ENCODE measurements around the gene FRMPD1. TPM values are rescaled to one million over a fixed set of nuclear protein-coding genes. Genes with fewer than 3 reads are reported as not detected.

FRMPD1 gene
- total RNA-seq, 1 experiment from 2014 or later = 0.26 TPM

DNA sequence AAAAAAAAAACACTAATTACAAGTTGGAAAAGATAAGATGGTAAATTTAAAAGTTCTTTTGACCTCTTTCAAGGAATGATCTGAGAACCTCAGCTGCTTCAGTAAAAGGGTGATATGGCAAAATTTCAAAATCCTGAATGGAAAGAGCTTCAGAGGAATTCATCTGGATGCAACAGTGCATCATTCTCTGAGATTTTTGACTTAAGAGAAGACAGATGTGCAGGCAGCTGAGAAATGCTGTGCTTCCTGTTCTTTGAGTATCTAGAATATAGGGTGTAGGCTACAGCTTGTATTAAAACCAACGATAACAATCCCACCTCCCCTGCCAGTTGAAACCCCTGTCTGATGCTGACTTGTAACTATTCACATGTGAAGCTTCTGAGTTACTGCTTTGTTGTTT, 6.2 kb downstream of the FRMPD1 start (continued):
- TF ChIP-seq, protein P1, sequence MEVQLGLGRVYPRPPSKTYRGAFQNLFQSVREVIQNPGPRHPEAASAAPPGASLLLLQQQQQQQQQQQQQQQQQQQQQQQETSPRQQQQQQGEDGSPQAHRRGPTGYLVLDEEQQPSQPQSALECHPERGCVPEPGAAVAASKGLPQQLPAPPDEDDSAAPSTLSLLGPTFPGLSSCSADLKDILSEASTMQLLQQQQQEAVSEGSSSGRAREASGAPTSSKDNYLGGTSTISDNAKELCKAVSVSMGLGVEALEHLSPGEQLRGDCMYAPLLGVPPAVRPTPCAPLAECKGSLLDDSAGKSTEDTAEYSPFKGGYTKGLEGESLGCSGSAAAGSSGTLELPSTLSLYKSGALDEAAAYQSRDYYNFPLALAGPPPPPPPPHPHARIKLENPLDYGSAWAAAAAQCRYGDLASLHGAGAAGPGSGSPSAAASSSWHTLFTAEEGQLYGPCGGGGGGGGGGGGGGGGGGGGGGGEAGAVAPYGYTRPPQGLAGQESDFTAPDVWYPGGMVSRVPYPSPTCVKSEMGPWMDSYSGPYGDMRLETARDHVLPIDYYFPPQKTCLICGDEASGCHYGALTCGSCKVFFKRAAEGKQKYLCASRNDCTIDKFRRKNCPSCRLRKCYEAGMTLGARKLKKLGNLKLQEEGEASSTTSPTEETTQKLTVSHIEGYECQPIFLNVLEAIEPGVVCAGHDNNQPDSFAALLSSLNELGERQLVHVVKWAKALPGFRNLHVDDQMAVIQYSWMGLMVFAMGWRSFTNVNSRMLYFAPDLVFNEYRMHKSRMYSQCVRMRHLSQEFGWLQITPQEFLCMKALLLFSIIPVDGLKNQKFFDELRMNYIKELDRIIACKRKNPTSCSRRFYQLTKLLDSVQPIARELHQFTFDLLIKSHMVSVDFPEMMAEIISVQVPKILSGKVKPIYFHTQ (CRISPR knock-in tag; IDR thresholded peaks at IDR 0.05) = no peak
- TF ChIP-seq, protein P2, sequence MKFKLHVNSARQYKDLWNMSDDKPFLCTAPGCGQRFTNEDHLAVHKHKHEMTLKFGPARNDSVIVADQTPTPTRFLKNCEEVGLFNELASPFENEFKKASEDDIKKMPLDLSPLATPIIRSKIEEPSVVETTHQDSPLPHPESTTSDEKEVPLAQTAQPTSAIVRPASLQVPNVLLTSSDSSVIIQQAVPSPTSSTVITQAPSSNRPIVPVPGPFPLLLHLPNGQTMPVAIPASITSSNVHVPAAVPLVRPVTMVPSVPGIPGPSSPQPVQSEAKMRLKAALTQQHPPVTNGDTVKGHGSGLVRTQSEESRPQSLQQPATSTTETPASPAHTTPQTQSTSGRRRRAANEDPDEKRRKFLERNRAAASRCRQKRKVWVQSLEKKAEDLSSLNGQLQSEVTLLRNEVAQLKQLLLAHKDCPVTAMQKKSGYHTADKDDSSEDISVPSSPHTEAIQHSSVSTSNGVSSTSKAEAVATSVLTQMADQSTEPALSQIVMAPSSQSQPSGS (CRISPR knock-in tag; IDR thresholded peaks at IDR 0.05; ENCODE audit: borderline replicate concordance, low read depth) = no peak
- TF ChIP-seq ZNF396 (CRISPR knock-in tag; IDR thresholded peaks at IDR 0.05; ENCODE audit: borderline replicate concordance) = no peak
- TF ChIP-seq, protein P3, sequence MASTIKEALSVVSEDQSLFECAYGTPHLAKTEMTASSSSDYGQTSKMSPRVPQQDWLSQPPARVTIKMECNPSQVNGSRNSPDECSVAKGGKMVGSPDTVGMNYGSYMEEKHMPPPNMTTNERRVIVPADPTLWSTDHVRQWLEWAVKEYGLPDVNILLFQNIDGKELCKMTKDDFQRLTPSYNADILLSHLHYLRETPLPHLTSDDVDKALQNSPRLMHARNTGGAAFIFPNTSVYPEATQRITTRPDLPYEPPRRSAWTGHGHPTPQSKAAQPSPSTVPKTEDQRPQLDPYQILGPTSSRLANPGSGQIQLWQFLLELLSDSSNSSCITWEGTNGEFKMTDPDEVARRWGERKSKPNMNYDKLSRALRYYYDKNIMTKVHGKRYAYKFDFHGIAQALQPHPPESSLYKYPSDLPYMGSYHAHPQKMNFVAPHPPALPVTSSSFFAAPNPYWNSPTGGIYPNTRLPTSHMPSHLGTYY (CRISPR knock-in tag; IDR thresholded peaks at IDR 0.05) = no peak
- TF ChIP-seq, protein P4, sequence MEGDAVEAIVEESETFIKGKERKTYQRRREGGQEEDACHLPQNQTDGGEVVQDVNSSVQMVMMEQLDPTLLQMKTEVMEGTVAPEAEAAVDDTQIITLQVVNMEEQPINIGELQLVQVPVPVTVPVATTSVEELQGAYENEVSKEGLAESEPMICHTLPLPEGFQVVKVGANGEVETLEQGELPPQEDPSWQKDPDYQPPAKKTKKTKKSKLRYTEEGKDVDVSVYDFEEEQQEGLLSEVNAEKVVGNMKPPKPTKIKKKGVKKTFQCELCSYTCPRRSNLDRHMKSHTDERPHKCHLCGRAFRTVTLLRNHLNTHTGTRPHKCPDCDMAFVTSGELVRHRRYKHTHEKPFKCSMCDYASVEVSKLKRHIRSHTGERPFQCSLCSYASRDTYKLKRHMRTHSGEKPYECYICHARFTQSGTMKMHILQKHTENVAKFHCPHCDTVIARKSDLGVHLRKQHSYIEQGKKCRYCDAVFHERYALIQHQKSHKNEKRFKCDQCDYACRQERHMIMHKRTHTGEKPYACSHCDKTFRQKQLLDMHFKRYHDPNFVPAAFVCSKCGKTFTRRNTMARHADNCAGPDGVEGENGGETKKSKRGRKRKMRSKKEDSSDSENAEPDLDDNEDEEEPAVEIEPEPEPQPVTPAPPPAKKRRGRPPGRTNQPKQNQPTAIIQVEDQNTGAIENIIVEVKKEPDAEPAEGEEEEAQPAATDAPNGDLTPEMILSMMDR (IDR thresholded peaks at IDR 0.05) = no peak

DNA sequence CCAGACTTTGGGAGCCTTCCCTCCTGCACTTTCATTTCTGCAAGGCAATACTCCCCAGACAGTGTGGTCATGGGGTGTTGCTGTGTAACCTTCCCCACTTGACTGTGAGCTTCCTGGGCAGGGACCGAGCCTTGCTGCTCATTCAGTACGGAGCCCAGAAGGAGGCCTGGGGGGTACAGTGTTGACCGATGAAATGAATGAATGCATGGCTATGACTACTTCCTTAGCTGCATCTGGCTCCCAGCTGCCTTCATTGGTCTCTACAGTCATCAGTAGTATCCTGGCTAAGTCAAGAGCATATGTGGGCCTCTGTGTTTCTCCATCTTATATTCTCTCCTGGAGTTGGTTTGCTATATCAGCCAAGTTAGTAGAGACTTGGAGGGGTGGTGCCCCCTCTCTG, 9.9 kb downstream of the FRMPD1 start:
- DNase-seq (ENCODE audit: low spot score) (no peak), ATAC-seq (no peak)
- Mint-ChIP-seq H3K27me3 (ENCODE audit: low read depth) (peaks cover 12% of the 10 kb centered on the region; the same call in 1 of the 2 replicates), H3K36me3 (no peaks in the 10 kb centered on the region), H3K9me3 (no peaks in the 10 kb centered on the region), H3K4me3 (no peak overlapping the region), H3K4me1 (peaks cover 11% of the 10 kb centered on the region), H3K27ac (no peak overlapping the region)
- CTCF ChIA-PET = no interaction called here
- TF ChIP-seq MYBL2 (CRISPR knock-in tag; IDR thresholded peaks at IDR 0.05) = no peak
- POLR2A ChIA-PET = no interaction called here

DNA sequence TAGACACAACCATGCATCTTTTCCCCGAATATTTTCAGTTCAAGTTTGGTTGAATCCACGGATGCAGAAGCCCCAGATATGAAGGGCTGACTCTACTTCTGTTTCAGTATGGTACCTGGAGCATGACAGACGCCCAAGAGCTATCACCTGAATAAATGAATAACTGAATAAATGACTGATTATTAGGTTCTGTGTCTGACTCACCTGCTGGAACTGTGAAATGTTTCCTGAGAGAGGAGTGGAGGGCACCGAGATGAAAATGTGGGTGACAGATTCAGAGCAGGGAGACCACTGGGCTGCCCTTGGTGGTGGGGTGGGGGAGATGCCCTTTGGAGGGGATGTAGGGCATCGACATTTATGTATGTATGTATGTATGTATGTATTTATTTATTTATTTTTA, 13.2 kb downstream of the FRMPD1 start:
- ATAC-seq = no peak
- DNase-seq (ENCODE audit: low spot score) = no peak
- no peaks in the 10 kb centered on the region for H3K36me3 Mint-ChIP-seq
- H3K4me1 Mint-ChIP-seq = peaks cover 21% of the 10 kb centered on the region
- ChIA-PET POLR2A (no interaction called here), CTCF (no interaction called here)
- no peak overlapping the region for H3K4me3 Mint-ChIP-seq
- peaks cover 7% of the 10 kb centered on the region; the same call in 1 of the 2 replicates for H3K27me3 Mint-ChIP-seq (ENCODE audit: low read depth)
- no peak overlapping the region for H3K27ac Mint-ChIP-seq
- H3K9me3 Mint-ChIP-seq = no peaks in the 10 kb centered on the region
- TF ChIP-seq OVOL2 (CRISPR knock-in tag; IDR thresholded peaks at IDR 0.05; ENCODE audit: borderline replicate concordance) (no peak), TEAD4 (CRISPR knock-in tag; IDR thresholded peaks at IDR 0.05) (no peak), TP53 (CRISPR knock-in tag; IDR thresholded peaks at IDR 0.05) (no peak), ZBTB21 (CRISPR knock-in tag; IDR thresholded peaks at IDR 0.05; ENCODE audit: borderline replicate concordance) (no peak), GABPB1 (CRISPR knock-in tag; IDR thresholded peaks at IDR 0.05) (no peak)
- TF ChIP-seq, protein P4 (IDR thresholded peaks at IDR 0.05) = no peak
- TF ChIP-seq, protein P5, sequence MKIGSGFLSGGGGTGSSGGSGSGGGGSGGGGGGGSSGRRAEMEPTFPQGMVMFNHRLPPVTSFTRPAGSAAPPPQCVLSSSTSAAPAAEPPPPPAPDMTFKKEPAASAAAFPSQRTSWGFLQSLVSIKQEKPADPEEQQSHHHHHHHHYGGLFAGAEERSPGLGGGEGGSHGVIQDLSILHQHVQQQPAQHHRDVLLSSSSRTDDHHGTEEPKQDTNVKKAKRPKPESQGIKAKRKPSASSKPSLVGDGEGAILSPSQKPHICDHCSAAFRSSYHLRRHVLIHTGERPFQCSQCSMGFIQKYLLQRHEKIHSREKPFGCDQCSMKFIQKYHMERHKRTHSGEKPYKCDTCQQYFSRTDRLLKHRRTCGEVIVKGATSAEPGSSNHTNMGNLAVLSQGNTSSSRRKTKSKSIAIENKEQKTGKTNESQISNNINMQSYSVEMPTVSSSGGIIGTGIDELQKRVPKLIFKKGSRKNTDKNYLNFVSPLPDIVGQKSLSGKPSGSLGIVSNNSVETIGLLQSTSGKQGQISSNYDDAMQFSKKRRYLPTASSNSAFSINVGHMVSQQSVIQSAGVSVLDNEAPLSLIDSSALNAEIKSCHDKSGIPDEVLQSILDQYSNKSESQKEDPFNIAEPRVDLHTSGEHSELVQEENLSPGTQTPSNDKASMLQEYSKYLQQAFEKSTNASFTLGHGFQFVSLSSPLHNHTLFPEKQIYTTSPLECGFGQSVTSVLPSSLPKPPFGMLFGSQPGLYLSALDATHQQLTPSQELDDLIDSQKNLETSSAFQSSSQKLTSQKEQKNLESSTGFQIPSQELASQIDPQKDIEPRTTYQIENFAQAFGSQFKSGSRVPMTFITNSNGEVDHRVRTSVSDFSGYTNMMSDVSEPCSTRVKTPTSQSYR (CRISPR knock-in tag; IDR thresholded peaks at IDR 0.05) = no peak
- TF ChIP-seq, protein P6, sequence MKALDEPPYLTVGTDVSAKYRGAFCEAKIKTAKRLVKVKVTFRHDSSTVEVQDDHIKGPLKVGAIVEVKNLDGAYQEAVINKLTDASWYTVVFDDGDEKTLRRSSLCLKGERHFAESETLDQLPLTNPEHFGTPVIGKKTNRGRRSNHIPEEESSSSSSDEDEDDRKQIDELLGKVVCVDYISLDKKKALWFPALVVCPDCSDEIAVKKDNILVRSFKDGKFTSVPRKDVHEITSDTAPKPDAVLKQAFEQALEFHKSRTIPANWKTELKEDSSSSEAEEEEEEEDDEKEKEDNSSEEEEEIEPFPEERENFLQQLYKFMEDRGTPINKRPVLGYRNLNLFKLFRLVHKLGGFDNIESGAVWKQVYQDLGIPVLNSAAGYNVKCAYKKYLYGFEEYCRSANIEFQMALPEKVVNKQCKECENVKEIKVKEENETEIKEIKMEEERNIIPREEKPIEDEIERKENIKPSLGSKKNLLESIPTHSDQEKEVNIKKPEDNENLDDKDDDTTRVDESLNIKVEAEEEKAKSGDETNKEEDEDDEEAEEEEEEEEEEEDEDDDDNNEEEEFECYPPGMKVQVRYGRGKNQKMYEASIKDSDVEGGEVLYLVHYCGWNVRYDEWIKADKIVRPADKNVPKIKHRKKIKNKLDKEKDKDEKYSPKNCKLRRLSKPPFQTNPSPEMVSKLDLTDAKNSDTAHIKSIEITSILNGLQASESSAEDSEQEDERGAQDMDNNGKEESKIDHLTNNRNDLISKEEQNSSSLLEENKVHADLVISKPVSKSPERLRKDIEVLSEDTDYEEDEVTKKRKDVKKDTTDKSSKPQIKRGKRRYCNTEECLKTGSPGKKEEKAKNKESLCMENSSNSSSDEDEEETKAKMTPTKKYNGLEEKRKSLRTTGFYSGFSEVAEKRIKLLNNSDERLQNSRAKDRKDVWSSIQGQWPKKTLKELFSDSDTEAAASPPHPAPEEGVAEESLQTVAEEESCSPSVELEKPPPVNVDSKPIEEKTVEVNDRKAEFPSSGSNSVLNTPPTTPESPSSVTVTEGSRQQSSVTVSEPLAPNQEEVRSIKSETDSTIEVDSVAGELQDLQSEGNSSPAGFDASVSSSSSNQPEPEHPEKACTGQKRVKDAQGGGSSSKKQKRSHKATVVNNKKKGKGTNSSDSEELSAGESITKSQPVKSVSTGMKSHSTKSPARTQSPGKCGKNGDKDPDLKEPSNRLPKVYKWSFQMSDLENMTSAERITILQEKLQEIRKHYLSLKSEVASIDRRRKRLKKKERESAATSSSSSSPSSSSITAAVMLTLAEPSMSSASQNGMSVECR (CRISPR knock-in tag; IDR thresholded peaks at IDR 0.05; ENCODE audit: borderline replicate concordance) = no peak
- TF ChIP-seq, protein P7, sequence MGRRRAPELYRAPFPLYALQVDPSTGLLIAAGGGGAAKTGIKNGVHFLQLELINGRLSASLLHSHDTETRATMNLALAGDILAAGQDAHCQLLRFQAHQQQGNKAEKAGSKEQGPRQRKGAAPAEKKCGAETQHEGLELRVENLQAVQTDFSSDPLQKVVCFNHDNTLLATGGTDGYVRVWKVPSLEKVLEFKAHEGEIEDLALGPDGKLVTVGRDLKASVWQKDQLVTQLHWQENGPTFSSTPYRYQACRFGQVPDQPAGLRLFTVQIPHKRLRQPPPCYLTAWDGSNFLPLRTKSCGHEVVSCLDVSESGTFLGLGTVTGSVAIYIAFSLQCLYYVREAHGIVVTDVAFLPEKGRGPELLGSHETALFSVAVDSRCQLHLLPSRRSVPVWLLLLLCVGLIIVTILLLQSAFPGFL (CRISPR knock-in tag; IDR thresholded peaks at IDR 0.05; ENCODE audit: borderline replicate concordance) = no peak
